Heart left ventricle (tissue), 13 donors: ENCODE measurements around the gene CYB561D1.

ENCODE experiments used
- POLR2A ChIP-seq, 2 donors: fragments of 450-650 bp; IDR thresholded peaks; one replicate each; pipeline ENCODE4 v1.6.1; 2017; ENCODE audit warnings: antibody characterized with exemption in 2 of 2, mild to moderate bottlenecking in 2 of 2, moderate library complexity in 2 of 2
- TF ChIP-seq, protein P1 (sequence below), 12 donors: fragments of 200-600 bp; sonication (generic) in 4 of 12; IDR thresholded peaks; one replicate each; pipeline versions ENCODE4 v1.5.0 to v1.8.0; 2018 to 2022; ENCODE audit warnings: antibody characterized with exemption in 12 of 12, mild to moderate bottlenecking in 5 of 12
- donor health status: ischemic (EF 13 %, LVEDD 7.1; RV severe dilation, severe dysfunction).
- donor health status: DM: no; HTN: yes; CAD: no.
- donor health status: DM: no; HTN: no; CAD: no.
- donor health status: ischemic (EF 25% LVEDD 6.9; RV normal size, moderate dysfunction).
- donor health status: ischemic (EF 25% LVEDD 5.7; RV mildly dilated, moderate dysfunction).
- donor health status: ischemic (EF 35%, LVEDD 5.7; RV mildly dilated, moderate dysfunction).
- donor health status: nonischemic (EF 11% LVEDD 7.7; RV severe dilation, severe dysfunction).
- donor health status: DM: yes; HTN: yes; CAD: no.
- donor health status: PGD.
- donor health status: ischemic (EF 29% LVEDD 5.4; RV normal size, mild dysfunction).
- donor health status: nonischemic (EF 23%, LVEDD 6.1; RV moderate dilation, normal function).

DNA sequence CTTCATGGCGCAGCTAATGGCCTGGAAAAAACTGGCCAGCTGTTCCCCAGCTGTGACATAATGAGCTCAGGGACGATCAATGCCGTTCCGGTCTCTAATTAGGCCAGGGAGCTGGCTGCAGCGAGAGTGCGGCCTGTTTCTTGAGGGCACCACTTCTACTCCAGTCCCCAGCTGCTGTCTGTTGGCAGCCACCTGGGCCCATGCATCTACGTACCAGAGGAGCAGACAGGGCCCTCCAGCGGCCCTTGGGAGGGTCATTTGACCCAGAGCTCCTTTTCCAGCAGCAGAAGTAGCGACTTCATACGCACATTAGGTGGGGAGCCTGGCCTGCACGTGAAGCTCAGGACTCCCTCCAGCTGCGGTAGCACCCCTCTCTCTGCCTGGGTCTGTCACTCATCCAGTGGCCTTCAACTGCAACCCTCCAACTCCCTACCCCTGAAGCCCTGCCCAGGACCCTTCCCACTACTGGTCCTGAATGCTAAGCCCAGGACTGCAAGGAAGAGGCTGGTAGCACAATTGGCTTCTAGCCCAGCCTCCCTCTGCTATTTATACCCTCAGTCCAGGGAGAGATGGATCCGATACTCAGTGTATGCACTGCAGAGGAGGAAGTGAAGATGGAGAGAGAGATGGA is 36.7 kb downstream of the CYB561D1 start:
- no peak for TF ChIP-seq POLR2A (IDR thresholded peaks at IDR 0.05)
- TF ChIP-seq, protein P1, sequence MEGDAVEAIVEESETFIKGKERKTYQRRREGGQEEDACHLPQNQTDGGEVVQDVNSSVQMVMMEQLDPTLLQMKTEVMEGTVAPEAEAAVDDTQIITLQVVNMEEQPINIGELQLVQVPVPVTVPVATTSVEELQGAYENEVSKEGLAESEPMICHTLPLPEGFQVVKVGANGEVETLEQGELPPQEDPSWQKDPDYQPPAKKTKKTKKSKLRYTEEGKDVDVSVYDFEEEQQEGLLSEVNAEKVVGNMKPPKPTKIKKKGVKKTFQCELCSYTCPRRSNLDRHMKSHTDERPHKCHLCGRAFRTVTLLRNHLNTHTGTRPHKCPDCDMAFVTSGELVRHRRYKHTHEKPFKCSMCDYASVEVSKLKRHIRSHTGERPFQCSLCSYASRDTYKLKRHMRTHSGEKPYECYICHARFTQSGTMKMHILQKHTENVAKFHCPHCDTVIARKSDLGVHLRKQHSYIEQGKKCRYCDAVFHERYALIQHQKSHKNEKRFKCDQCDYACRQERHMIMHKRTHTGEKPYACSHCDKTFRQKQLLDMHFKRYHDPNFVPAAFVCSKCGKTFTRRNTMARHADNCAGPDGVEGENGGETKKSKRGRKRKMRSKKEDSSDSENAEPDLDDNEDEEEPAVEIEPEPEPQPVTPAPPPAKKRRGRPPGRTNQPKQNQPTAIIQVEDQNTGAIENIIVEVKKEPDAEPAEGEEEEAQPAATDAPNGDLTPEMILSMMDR (IDR thresholded peaks at IDR 0.05): no peak
